CD14-positive monocyte (primary cell): Measurements from ENCODE around the gene C4BPB. TPM values are rescaled to one million over a fixed set of nuclear protein-coding genes. Genes with fewer than 3 reads are reported as not detected.

Source experiments
- DNase-seq, 3 donors: peaks; one replicate each; pipeline ENCODE4 v3.0.0-alpha.2; 2011 to 2022
- H2AFZ ChIP-seq: 2 replicates; pipeline ENCODE4 v1.6.0; 2012; ENCODE audit warnings: mild to moderate bottlenecking, low read depth, low read length, inconsistent platforms; ENCODE audit not compliant: insufficient read depth, poor library complexity, severe bottlenecking
- H3K27ac ChIP-seq, 2 donors: 1 replicate in 1 of 2; 2 replicates in 1 of 2; pipeline ENCODE4 v1.5.1; 2012 to 2013; ENCODE audit warnings: low read length in 2 of 2, control low read depth in 1 of 2, inconsistent platforms in 1 of 2, low read depth in 1 of 2, mild to moderate bottlenecking in 1 of 2
- H3K27me3 ChIP-seq, 2 donors: one replicate each; pipeline versions ENCODE4 v1.6.0 to v1.6.1; 2011 to 2013; ENCODE audit warnings: low read length in 2 of 2; ENCODE audit not compliant: control insufficient read depth in 2 of 2, insufficient read depth in 2 of 2
- H3K36me3 ChIP-seq, 2 donors: replicated peaks in 1 of 2; 1 replicate in 1 of 2; 2 replicates in 1 of 2; pipeline versions ENCODE4 v1.5.1 to v1.6.1; 2012 to 2013; ENCODE audit warnings: low read length in 2 of 2, control low read depth in 1 of 2, inconsistent platforms in 1 of 2, mild to moderate bottlenecking in 1 of 2; ENCODE audit not compliant: insufficient read depth in 2 of 2, control insufficient read depth in 1 of 2
- H3K4me1 ChIP-seq, 2 donors: 1 replicate in 1 of 2; 2 replicates in 1 of 2; pipeline versions ENCODE4 v1.5.1 to v1.6.1; 2012 to 2013; ENCODE audit warnings: low read length in 2 of 2, control low read depth in 1 of 2, inconsistent platforms in 1 of 2, mild to moderate bottlenecking in 1 of 2, moderate library complexity in 1 of 2; ENCODE audit not compliant: insufficient read depth in 2 of 2, control insufficient read depth in 1 of 2
- H3K4me2 ChIP-seq: replicated peaks from 2 replicates; pipeline ENCODE3; 2012; ENCODE audit warnings: low read length, moderate library complexity, mild to moderate bottlenecking; ENCODE audit not compliant: poor library complexity, severe bottlenecking; ENCODE audit errors: extremely low read depth
- H3K4me3 ChIP-seq, 3 experiments: fragments of 200-600 bp in 1 of 3; sonication (generic) in 1 of 3; replicated peaks in 1 of 3; 1 replicate in 2 of 3; 2 replicates in 1 of 3; pipeline ENCODE4 v1.5.1; 2011 to 2013; ENCODE audit warnings: low read length in 3 of 3, mild to moderate bottlenecking in 3 of 3, control low read depth in 2 of 3, low read depth in 2 of 3, inconsistent platforms in 1 of 3, moderate library complexity in 1 of 3
- H3K79me2 ChIP-seq: 2 replicates; pipeline ENCODE4 v1.6.0; 2012; ENCODE audit warnings: mild to moderate bottlenecking, control low read depth, inconsistent platforms, low read length, moderate library complexity; ENCODE audit not compliant: insufficient read depth
- H3K9ac ChIP-seq: 2 replicates; pipeline ENCODE4 v1.6.0; 2017; ENCODE audit warnings: low read length, mild to moderate bottlenecking; ENCODE audit not compliant: insufficient read depth, poor library complexity, severe bottlenecking
- H3K9me3 ChIP-seq, 2 donors: replicated peaks in 1 of 2; 1 replicate in 1 of 2; 2 replicates in 1 of 2; pipeline versions ENCODE4 v1.5.1 to v1.6.1; 2012 to 2013; ENCODE audit warnings: low read length in 2 of 2, control low read depth in 1 of 2; ENCODE audit not compliant: control insufficient read depth in 1 of 2, insufficient read depth in 1 of 2
- H4K20me1 ChIP-seq: 2 replicates; pipeline ENCODE4 v1.6.0; 2012; ENCODE audit warnings: mild to moderate bottlenecking, low read length, control low read depth, moderate library complexity; ENCODE audit not compliant: insufficient read depth
- H3K27ac Mint-ChIP-seq, 7 donors: one replicate each; pipeline ENCODE4 v1.8.0; 2020; ENCODE audit warnings: mild to moderate bottlenecking in 7 of 7, mixed read lengths in 7 of 7, moderate library complexity in 6 of 7, inconsistent platforms in 2 of 7
- H3K27me3 Mint-ChIP-seq, 3 donors: one replicate each; pipeline ENCODE4 v1.8.0; 2021 to 2022; ENCODE audit warnings: low read depth in 3 of 3, mild to moderate bottlenecking in 3 of 3, mixed read lengths in 3 of 3, moderate library complexity in 3 of 3, inconsistent platforms in 1 of 3
- H3K36me3 Mint-ChIP-seq, 2 donors: one replicate each; pipeline ENCODE4 v1.8.0; 2020; ENCODE audit warnings: mixed read lengths in 2 of 2, inconsistent platforms in 1 of 2, mild to moderate bottlenecking in 1 of 2
- H3K4me1 Mint-ChIP-seq: one replicate; pipeline ENCODE4 v1.8.0; 2020; ENCODE audit warnings: mild to moderate bottlenecking, mixed read lengths
- H3K4me3 Mint-ChIP-seq, 2 donors: one replicate each; pipeline ENCODE4 v1.8.0; 2020; ENCODE audit warnings: mild to moderate bottlenecking in 2 of 2, mixed read lengths in 2 of 2, moderate library complexity in 1 of 2
- H3K9me3 Mint-ChIP-seq, 7 donors: one replicate each; pipeline ENCODE4 v1.8.0; 2020 to 2022; ENCODE audit warnings: mixed read lengths in 7 of 7, mild to moderate bottlenecking in 6 of 7, moderate library complexity in 6 of 7, inconsistent platforms in 2 of 7
- WGBS: methylation state at CpG from one replicate; pipeline ENCODE4 v1.1.5; 2013; ENCODE audit warnings: missing lambda C conversion rate; ENCODE audit not compliant: insufficient coverage; 5-methylcytosine and 5-hydroxymethylcytosine counted together
- intact Hi-C, 2 donors: fragments of 100-400 bp; cut with micrococcal nuclease; formaldehyde crosslinking; loops; one replicate each; pipeline versions ENCODE4 v1.15.0 to v1.15.1; 2023
- polyA plus RNA-seq, 3 donors: library from polyadenylated mRNA; depleted of rRNA in 1 of 3; unstranded in 2 of 3; stranded (reverse) in 1 of 3; fragments of 300-500 nt in 2 of 3; fragments of >200 nt in 1 of 3; fragmentation: Illumina TruSeq in 2 of 3; gene quantifications; 1 replicate in 2 of 3; 2 replicates in 1 of 3; pipeline ENCODE4 v1.2.3, GENCODE V29; 2012 to 2021
- TF ChIP-seq, protein P1 (sequence below): fragments of 200-600 bp; IDR thresholded peaks from one replicate; pipeline ENCODE4 v1.8.0; 2022; ENCODE audit warnings: antibody characterized with exemption, mild to moderate bottlenecking

The C4BPB gene
- polyA plus RNA-seq, 3 donors = not detected

DNA sequence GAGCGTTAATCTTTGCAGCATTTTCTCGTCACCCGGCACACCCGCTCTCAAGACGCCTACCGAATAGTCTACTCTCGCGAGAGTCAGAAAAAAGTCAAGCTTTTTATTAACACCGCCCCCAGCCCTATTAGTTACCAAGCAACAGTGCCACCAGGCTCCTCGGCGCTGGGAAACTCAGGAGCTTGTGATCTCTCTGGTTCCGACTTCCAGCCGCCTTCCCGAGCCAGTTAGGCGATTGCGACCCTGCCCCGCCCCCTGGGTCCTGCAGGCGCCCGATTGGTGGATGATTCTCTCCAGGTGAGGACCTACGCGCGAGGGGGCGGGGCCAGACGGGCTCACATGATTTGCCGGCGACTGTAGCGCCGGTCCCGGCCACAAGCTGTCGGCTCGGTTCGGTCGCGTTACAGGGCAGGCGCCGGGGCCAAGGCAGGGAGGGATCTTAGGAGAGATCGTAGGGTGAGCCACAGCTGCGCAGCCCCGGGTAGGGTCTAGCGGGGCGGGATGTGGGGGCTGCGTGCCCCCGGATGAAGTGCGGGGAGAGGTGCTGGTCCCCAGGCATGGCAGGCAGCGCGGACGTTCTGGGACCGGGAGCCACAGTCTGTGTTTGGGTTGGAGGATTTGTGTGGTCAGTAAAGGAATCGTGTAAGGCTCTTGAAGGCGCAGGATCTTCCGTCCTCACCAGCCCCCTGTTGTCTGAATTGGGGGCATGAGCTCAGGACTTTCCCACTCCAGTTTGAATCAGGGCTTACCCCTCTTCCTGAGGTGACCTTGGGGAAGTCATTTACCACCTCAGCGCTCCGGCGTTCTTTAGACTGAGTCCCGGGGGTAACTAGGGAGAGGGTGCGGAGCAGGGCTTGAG, 35.5 kb upstream of the C4BPB start, which contains the start of gene PFKFB2:
Gene PFKFB2 (plus strand): TSS at position 365 of the 859 bp plus-strand sequence. CDS start 1,443 bp downstream, outside the sequence.
- Mint-ChIP-seq H3K27me3 (peaks cover 0 to 6% (median 0%) of the 10 kb centered on the region in 3 donors), H3K27ac (peak within 1 kb of the TSS; percentile 85 to 95 (median 91)), H3K36me3 (peaks cover 8 to 12% of the 10 kb centered on the region in 2 donors), H3K9me3 (peaks cover 0 to 7% (median 0%) of the 10 kb centered on the region in 7 donors), H3K4me1 (peaks cover 48% of the 10 kb centered on the region), H3K4me3 (peak within 1 kb of the TSS; percentile 93 to 97)
- peak; percentile 81 to 85 (median 83) for DNase-seq
- Histone ChIP-seq H3K4me2 (peak within 1 kb of the TSS; percentile 84), H3K27me3 (no peaks in the 10 kb centered on the region), H3K9ac (peak within 1 kb of the TSS; percentile 75), H3K4me3 (peak within 1 kb of the TSS; percentile 63 to 84 (median 66)), H4K20me1 (peaks cover 13% of the 10 kb centered on the region), H2AFZ (peak within 1 kb of the TSS; percentile 92), H3K79me2 (peaks cover 28% of the 10 kb centered on the region), H3K36me3 (peaks cover 12 to 20% of the 10 kb centered on the region in 2 donors), H3K9me3 (no peaks in the 10 kb centered on the region), H3K4me1 (peaks cover 35 to 48% of the 10 kb centered on the region in 2 donors), H3K27ac (peak within 1 kb of the TSS; percentile 76 to 79)
- TF ChIP-seq, protein P1, sequence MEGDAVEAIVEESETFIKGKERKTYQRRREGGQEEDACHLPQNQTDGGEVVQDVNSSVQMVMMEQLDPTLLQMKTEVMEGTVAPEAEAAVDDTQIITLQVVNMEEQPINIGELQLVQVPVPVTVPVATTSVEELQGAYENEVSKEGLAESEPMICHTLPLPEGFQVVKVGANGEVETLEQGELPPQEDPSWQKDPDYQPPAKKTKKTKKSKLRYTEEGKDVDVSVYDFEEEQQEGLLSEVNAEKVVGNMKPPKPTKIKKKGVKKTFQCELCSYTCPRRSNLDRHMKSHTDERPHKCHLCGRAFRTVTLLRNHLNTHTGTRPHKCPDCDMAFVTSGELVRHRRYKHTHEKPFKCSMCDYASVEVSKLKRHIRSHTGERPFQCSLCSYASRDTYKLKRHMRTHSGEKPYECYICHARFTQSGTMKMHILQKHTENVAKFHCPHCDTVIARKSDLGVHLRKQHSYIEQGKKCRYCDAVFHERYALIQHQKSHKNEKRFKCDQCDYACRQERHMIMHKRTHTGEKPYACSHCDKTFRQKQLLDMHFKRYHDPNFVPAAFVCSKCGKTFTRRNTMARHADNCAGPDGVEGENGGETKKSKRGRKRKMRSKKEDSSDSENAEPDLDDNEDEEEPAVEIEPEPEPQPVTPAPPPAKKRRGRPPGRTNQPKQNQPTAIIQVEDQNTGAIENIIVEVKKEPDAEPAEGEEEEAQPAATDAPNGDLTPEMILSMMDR = no peak
- intact Hi-C loops = loop anchor here in 1 of 2 donors (10.0 kb wide), 1 partner anchor 282 kb away; no protein-coding TSS in a partner anchor
- WGBS = 2% methylated on average over 41 of the region's 56 CpGs

DNA sequence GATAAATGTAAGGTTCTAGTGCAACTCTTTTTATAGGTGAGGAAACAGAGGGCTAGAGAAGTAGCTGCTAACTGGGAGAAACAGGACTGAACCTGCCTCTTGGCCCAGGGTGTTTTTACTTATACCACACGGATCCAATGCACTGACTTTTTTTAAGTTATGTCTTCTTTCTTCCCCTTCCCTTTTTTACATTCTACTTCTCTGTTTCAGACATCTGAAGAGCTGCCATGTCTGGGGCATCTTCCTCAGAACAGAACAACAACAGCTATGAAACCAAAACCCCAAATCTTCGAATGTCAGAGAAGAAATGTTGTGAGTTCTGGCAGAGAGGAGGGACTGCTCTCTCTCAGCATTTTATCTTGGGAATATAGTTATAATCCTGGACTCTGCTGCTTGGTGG, 34.2 kb upstream of the C4BPB start:
- Histone ChIP-seq H3K79me2 (peaks cover 15% of the 10 kb centered on the region), H4K20me1 (peaks cover 3% of the 10 kb centered on the region), H3K4me1 (peaks cover 36 to 46% of the 10 kb centered on the region in 2 donors), H3K4me2 (peak overlapping the region; percentile 53), H3K9ac (no peak overlapping the region), H3K4me3 (peak overlapping the region in 1 of 3 experiments; percentile 84), H3K36me3 (peaks cover 0 to 7% of the 10 kb centered on the region in 2 donors), H3K27me3 (no peaks in the 10 kb centered on the region), H2AFZ (peak overlapping the region; percentile 48), H3K27ac (peak overlapping the region in 1 of 2 donors; percentile 76), H3K9me3 (no peaks in the 10 kb centered on the region)
- peaks cover 0 to 6% (median 0%) of the 10 kb centered on the region in 3 donors for H3K27me3 Mint-ChIP-seq
- peak; percentile 36 to 59 (median 37) for DNase-seq
- WGBS = 0% methylated on average over 1 of the region's 2 CpGs
- peak overlapping the region; percentile 70 to 93 for H3K4me3 Mint-ChIP-seq
- H3K36me3 Mint-ChIP-seq = peaks cover 2 to 4% of the 10 kb centered on the region in 2 donors
- peaks cover 51% of the 10 kb centered on the region for H3K4me1 Mint-ChIP-seq
- intact Hi-C loops = loop anchor here in 1 of 2 donors (10.0 kb wide), 1 partner anchor 280 kb away; no protein-coding TSS in a partner anchor
- peak overlapping the region in 6 of 7 donors; percentile 12 to 95 (median 71) for H3K27ac Mint-ChIP-seq
- TF ChIP-seq, protein P1 = no peak
- H3K9me3 Mint-ChIP-seq = peaks cover 0 to 7% (median 0%) of the 10 kb centered on the region in 7 donors
